ENCODE measurements around the gene BCHE. TPM values are rescaled to one million over a fixed set of nuclear protein-coding genes. Genes with fewer than 3 reads are reported as not detected.

BCHE gene
- total RNA-seq, result 0.13 and 0.31 TPM in 2 replicates

DNA sequence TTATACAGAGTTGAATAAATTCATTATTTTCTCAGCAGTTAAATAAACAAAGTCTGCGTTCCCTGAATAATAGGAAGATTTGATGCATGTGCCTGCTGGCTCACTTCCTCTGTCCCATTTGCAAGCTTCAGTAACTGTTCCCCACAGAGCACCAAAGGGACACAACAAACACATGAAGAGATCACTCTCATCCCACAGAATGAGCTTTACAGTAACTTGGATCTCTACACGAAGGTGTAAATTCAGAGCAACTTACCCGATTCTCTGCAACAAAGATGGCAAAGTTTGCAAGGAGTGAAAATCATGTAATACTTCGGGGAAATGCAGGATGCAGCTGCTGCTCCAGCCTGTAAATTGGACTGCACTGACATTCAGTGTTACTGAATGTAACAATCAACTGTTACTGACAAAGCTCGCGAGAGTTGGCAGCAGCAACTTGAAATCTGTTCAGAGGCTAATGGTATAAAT lies at the start of gene BCHE:
BCHE (minus strand) TSS at position 366 of the 468 bp plus-strand sequence. CDS start 6,390 bp downstream, outside the sequence.

